Peyer's patch (tissue), 4 donors: Measurements from ENCODE around the gene DONSON.

Experiments
- CTCF ChIP-seq, 6 experiments: fragments of 450-650 bp in 4 of 6; fragments of 200-600 bp in 2 of 6; sonication (generic) in 1 of 6; IDR thresholded peaks; one replicate each; pipeline ENCODE4 v1.5.1; 2017 to 2019; ENCODE audit warnings: antibody characterized with exemption in 6 of 6, mild to moderate bottlenecking in 3 of 6, moderate library complexity in 1 of 6
- POLR2A ChIP-seq, 2 donors: fragments of 450-650 bp; IDR thresholded peaks; one replicate each; pipeline ENCODE4 v1.5.1; 2017; ENCODE audit warnings: antibody characterized with exemption in 2 of 2, mild to moderate bottlenecking in 2 of 2, moderate library complexity in 2 of 2

GRCh38 chr21:33542640-33543504 is 45.6 kb downstream of the DONSON start, which contains the start of gene SON:
- no peak for TF ChIP-seq CTCF (IDR thresholded peaks at IDR 0.05)
- TF ChIP-seq POLR2A (IDR thresholded peaks at IDR 0.05) = peak; percentile 93 to 97
